HG02870 (cell line): ENCODE measurements around the gene TMEM38B.
"Not testable (repeated sequence)": the region's sequence is repeated elsewhere in the genome, so short reads cannot be mapped to it uniquely, and the experiment has no call there.

Experiments
- ATAC-seq: cut with Tn5 transposase; IDR thresholded peaks from one replicate; pipeline ENCODE4 v1.9.1; 2021; ENCODE audit warnings: mild to moderate bottlenecking, moderate library complexity; ENCODE audit not compliant: unreplicated experiment

TMEM38B gene

GRCh38 chr9:105714020-105714331 lies 19.6 kb downstream of the TMEM38B start:
- ATAC-seq, result no peak

- ATAC-seq, result no peak
Measured at GRCh38 chr9:105716146-105716545, 21.8 kb downstream of the TMEM38B start.

- ATAC-seq, result no peak
Measured at GRCh38 chr9:105722099-105722498, 27.8 kb downstream of the TMEM38B start.

GRCh38 chr9:105725370-105725769 lies 31.0 kb downstream of the TMEM38B start:
- no peak for ATAC-seq

- ATAC-seq, result not testable (repeated sequence)
Measured at GRCh38 chr9:105728230-105728629, 33.9 kb downstream of the TMEM38B start.

GRCh38 chr9:105731420-105731819 lies 37.1 kb downstream of the TMEM38B start:
- ATAC-seq, result not testable (repeated sequence)

- no peak for ATAC-seq
Measured at GRCh38 chr9:105735366-105735765, 41.0 kb downstream of the TMEM38B start.

GRCh38 chr9:105737205-105737604 lies 42.9 kb downstream of the TMEM38B start:
- no peak for ATAC-seq

- no peak for ATAC-seq
Measured at GRCh38 chr9:105742088-105742487, 47.7 kb downstream of the TMEM38B start.

GRCh38 chr9:105747325-105747724 lies 53.0 kb downstream of the TMEM38B start:
- not testable (repeated sequence) for ATAC-seq

- ATAC-seq, result no peak
Measured at GRCh38 chr9:105751761-105752160, 57.4 kb downstream of the TMEM38B start.

GRCh38 chr9:105757496-105758251 lies 63.3 kb downstream of the TMEM38B start:
- ATAC-seq, result no peak

- ATAC-seq, result no peak
Measured at GRCh38 chr9:105760053-105760452, 65.7 kb downstream of the TMEM38B start.

- not testable (repeated sequence) for ATAC-seq
Measured at GRCh38 chr9:105782561-105783494, 88.5 kb downstream of the TMEM38B start.

- not testable (repeated sequence) for ATAC-seq
Measured at GRCh38 chr9:105783495-105783872, 89.1 kb downstream of the TMEM38B start.

- ATAC-seq, result not testable (repeated sequence)
Measured at GRCh38 chr9:105786796-105787195, 92.5 kb downstream of the TMEM38B start.

GRCh38 chr9:105816202-105816744 lies 121.9 kb downstream of the TMEM38B start:
- ATAC-seq, result no peak

GRCh38 chr9:105816981-105817380 lies 122.6 kb downstream of the TMEM38B start:
- no peak for ATAC-seq

GRCh38 chr9:105818903-105819302 lies 124.6 kb downstream of the TMEM38B start:
- no peak for ATAC-seq

GRCh38 chr9:105822814-105823213 lies 128.5 kb downstream of the TMEM38B start:
- ATAC-seq, result no peak
